Measurements from ENCODE around the gene PKIG.
"Not testable (repeated sequence)": the region's sequence is repeated elsewhere in the genome, so short reads cannot be mapped to it uniquely, and the experiment has no call there.

The PKIG gene

DNA sequence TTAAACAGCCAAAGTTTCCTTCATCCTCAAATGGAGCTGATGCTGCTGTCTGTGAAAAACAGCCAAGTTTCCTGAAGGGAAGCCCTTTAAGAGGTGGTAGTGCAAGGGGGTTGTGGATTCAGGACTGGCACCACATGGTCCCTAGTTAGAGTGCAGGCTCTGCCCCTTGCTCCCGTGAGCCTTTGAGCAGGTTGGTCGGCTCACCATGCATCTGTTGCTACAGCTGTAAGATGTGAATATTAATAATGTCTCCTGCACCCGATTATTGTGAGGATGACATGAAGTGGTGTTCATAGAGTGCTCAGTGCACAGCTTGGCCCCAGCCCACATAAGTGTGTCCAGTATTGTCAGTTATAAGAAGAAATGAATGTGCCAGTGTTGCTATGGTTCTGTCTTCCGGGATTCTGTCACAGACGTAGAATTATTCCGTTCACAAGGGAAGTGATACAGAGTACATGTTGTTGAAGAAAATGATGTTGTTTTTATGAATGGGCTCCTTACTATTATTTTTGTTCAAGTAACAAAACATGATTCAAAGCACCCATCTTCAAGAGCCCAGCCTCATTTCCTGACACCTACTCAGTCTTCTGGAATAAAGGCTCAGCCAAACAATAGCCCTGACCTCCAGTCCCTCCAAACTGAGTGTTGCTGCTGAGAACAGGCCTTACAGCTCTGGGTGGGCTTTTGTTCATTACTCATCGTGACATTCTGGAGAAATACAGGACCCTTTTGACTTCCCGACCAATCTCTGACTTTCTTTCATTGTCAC is 2.9 kb upstream of the PKIG start:
- Mint-ChIP-seq H3K9me3 (no peaks in the 10 kb centered on the region), H3K4me3 (no peak overlapping the region), H3K36me3 (ENCODE audit: low read depth) (no peaks in the 10 kb centered on the region), H3K27ac (no peak overlapping the region), H3K4me1 (ENCODE audit: low read depth) (peaks cover 29% of the 10 kb centered on the region), H3K27me3 (no peaks in the 10 kb centered on the region)
- intact Hi-C loops (cut with micrococcal nuclease), result no loop called here

DNA sequence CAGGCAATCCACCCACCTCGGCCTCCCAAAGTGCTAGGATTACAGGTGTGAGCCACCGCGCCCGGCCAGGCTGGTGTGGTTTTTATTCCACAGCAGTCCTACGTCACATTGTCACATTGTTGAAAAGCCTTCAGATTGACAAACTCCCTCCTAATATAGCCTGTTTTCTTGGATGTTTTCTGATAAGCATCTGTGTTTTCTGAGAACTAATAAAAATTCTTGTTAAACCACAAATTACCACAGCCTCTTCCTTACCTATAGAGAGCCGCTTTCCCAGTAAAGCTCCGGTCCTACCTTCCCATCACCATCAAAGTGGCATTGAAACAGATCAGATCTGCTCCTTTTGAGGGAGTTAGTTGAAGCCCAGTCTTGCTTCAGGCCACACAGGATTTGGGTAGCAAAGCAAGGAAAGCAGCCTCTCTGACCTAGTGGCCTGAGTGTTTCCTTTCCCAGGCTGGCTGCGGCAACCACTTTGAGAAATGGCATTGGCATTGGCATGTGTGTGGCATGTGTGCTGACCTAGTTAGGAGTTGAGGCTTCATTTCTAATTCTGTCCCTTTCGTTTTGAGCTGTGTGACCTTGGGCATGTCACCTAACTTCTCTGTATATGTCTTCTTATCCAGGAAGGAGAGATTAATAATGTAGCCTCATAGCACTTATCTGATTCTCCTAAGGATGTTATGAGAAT is 1.7 kb upstream of the PKIG start:
- intact Hi-C loops (cut with micrococcal nuclease), result no loop called here
- H3K4me1 Mint-ChIP-seq (ENCODE audit: low read depth), result peaks cover 26% of the 10 kb centered on the region
- H3K27me3 Mint-ChIP-seq, result no peaks in the 10 kb centered on the region
- no peaks in the 10 kb centered on the region for H3K36me3 Mint-ChIP-seq (ENCODE audit: low read depth)
- no peaks in the 10 kb centered on the region for H3K9me3 Mint-ChIP-seq
- H3K4me3 Mint-ChIP-seq, result no peak overlapping the region
- H3K27ac Mint-ChIP-seq, result no peak overlapping the region

- no peaks in the 10 kb centered on the region for H3K27me3 Mint-ChIP-seq
- no peaks in the 10 kb centered on the region for H3K9me3 Mint-ChIP-seq
- no peak overlapping the region for H3K27ac Mint-ChIP-seq
- peaks cover 18% of the 10 kb centered on the region for H3K4me1 Mint-ChIP-seq (ENCODE audit: low read depth)
- intact Hi-C loops (cut with micrococcal nuclease), result no loop called here
- no peak overlapping the region for H3K4me3 Mint-ChIP-seq
- H3K36me3 Mint-ChIP-seq (ENCODE audit: low read depth), result no peaks in the 10 kb centered on the region
Measured at GRCh38 chr20:44581515-44581914, 864 bp upstream of the PKIG start.

DNA sequence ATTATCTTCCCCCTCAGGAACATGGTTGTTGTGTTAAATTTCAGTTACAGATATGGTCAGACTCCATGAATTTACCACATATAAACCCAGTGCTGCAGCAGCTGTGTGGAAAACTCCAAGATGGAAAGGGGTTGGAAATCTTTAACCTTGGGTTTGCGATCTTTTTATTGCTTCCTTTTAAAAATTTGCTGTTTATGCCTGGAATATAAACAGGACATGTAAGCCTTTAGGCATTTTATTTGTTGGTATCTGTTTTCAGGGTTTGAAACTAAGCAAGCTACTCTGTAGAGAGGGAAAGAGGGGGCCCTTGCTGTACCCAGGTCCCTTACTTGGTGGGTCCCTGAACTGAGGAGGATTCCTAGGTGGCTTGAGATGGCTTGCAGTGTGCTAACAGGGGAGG is 778 bp downstream of the PKIG start:
- no peaks in the 10 kb centered on the region for H3K27me3 Mint-ChIP-seq
- no peak overlapping the region for H3K4me3 Mint-ChIP-seq
- no peaks in the 10 kb centered on the region for H3K36me3 Mint-ChIP-seq (ENCODE audit: low read depth)
- H3K9me3 Mint-ChIP-seq, result no peaks in the 10 kb centered on the region
- no peak overlapping the region for H3K27ac Mint-ChIP-seq
- intact Hi-C loops (cut with micrococcal nuclease), result no loop called here
- peaks cover 21% of the 10 kb centered on the region for H3K4me1 Mint-ChIP-seq (ENCODE audit: low read depth)

- no peaks in the 10 kb centered on the region for H3K36me3 Mint-ChIP-seq (ENCODE audit: low read depth)
- H3K4me1 Mint-ChIP-seq (ENCODE audit: low read depth), result peaks cover 21% of the 10 kb centered on the region
- no peaks in the 10 kb centered on the region for H3K27me3 Mint-ChIP-seq
- no peaks in the 10 kb centered on the region for H3K9me3 Mint-ChIP-seq
- H3K27ac Mint-ChIP-seq, result no peak overlapping the region
- intact Hi-C loops (cut with micrococcal nuclease), result no loop called here
- no peak overlapping the region for H3K4me3 Mint-ChIP-seq
Measured at GRCh38 chr20:44584162-44584561, 1.8 kb downstream of the PKIG start.

- Mint-ChIP-seq H3K27me3 (no peaks in the 10 kb centered on the region), H3K4me1 (ENCODE audit: low read depth) (peaks cover 21% of the 10 kb centered on the region), H3K4me3 (no peak overlapping the region), H3K9me3 (no peaks in the 10 kb centered on the region), H3K36me3 (ENCODE audit: low read depth) (no peaks in the 10 kb centered on the region), H3K27ac (no peak overlapping the region)
- intact Hi-C loops (cut with micrococcal nuclease), result no loop called here
Measured at GRCh38 chr20:44585057-44585963, 2.9 kb downstream of the PKIG start.

DNA sequence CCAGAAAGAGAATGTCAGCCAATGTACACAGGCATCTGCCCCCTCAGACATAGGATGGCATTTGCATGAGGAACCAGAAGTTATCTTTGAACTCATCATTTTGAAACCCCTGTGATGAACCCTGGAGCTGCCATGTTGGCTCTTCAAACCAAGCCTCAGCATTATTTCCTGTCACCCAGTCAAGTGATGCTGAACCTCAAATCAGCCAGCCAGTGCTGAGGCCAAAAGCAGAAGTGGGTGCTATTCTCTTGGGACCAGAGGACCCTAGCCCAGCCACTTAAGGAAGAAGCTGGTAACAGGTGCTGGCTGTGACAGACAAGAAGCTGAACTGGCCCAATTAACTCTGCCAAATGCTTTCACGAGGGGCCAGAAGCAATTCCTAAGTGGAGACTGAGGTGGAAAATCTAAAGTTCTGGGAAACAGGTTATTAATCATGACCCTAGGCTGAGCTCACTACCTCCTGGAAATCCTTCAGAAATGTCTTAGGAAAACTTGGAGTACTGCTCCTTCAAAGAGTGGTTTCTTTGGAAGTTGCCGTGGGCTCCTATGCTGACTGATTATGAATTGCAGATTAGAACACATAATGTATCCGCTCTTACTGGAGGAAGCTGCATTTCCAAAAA is 4.0 kb downstream of the PKIG start:
- no peak overlapping the region for H3K27ac Mint-ChIP-seq
- H3K4me1 Mint-ChIP-seq (ENCODE audit: low read depth), result peaks cover 27% of the 10 kb centered on the region
- no peaks in the 10 kb centered on the region for H3K9me3 Mint-ChIP-seq
- no peak overlapping the region for H3K4me3 Mint-ChIP-seq
- intact Hi-C loops (cut with micrococcal nuclease), result no loop called here
- no peaks in the 10 kb centered on the region for H3K27me3 Mint-ChIP-seq
- H3K36me3 Mint-ChIP-seq (ENCODE audit: low read depth), result no peaks in the 10 kb centered on the region

GRCh38 chr20:44587035-44587980 is 4.9 kb downstream of the PKIG start:
- intact Hi-C loops (cut with micrococcal nuclease), result no loop called here
- Mint-ChIP-seq H3K27ac (no peak overlapping the region), H3K9me3 (no peaks in the 10 kb centered on the region), H3K36me3 (ENCODE audit: low read depth) (no peaks in the 10 kb centered on the region), H3K4me1 (ENCODE audit: low read depth) (peaks cover 18% of the 10 kb centered on the region), H3K27me3 (no peaks in the 10 kb centered on the region), H3K4me3 (no peak overlapping the region)

GRCh38 chr20:44588321-44588720 is 5.9 kb downstream of the PKIG start:
- H3K9me3 Mint-ChIP-seq; H3K36me3 Mint-ChIP-seq (ENCODE audit: low read depth); H3K4me3 Mint-ChIP-seq; H3K27me3 Mint-ChIP-seq; H3K27ac Mint-ChIP-seq; intact Hi-C loops (cut with micrococcal nuclease): not testable (repeated sequence)
- H3K4me1 Mint-ChIP-seq (ENCODE audit: low read depth), result peaks cover 18% of the 10 kb centered on the region

DNA sequence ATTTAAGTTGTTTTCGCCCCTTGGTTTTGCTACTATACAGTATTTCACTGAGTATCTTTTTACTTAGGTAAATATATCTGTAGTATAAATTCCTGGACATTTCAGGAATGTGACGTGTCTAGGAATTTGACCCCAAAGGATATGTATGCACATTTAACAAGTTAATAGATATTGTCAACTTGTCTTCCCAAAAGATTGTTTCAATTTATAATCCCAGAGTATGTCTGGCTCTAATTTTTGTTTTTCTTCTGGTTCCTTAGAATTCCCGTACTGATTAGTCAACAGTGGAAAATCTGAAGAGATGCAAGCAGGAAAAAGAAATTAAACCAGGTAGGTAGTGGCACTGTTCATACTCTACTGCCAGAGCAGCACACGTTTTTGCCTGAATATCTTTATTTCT is 7.2 kb downstream of the PKIG start:
- Mint-ChIP-seq H3K4me3 (no peak overlapping the region), H3K36me3 (ENCODE audit: low read depth) (no peaks in the 10 kb centered on the region), H3K4me1 (ENCODE audit: low read depth) (peaks cover 29% of the 10 kb centered on the region), H3K9me3 (no peaks in the 10 kb centered on the region), H3K27ac (no peak overlapping the region), H3K27me3 (no peaks in the 10 kb centered on the region)
- intact Hi-C loops (cut with micrococcal nuclease), result no loop called here

DNA sequence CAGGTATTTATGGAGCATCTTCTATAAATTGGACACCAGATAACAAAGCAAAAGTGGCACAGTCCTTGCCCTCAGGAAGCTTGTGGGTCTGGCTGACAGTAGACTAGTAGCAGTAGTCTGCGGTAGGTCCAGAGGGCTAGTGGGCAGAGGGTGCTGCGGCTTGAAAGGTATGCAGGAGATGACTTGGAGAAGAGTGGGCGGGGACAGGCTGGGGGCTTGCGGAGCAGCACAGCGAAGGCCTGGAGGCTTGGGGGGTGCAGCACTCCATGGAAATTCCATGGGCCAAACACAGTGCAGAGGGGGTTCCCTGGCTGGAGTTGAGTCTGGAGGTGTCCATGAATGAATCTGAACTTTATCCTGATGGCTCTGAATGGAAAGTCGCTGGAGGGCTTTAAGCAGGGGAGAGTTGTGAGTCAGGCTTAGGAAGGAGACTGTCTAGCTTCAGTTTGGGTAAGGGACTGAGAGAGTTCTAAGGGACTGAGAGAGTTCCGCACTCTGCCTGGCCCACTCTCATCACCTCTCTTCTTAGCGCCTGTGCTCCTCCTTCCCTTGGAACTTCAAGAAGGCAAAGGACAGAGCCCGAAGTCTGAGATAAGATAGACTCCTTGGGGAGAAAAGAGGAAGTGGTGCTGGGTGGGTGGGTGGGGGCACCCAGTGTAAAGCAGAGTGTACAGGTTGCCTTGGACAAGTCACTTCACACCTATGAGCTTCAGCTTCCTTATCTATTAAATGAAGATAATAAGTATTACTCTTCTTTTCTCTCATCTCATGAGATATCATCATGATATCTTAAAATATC is 8.8 kb downstream of the PKIG start:
- no peaks in the 10 kb centered on the region for H3K27me3 Mint-ChIP-seq
- intact Hi-C loops (cut with micrococcal nuclease), result loop anchor here (10.0 kb wide), 1 partner anchor 56 kb away; no protein-coding TSS in a partner anchor

DNA sequence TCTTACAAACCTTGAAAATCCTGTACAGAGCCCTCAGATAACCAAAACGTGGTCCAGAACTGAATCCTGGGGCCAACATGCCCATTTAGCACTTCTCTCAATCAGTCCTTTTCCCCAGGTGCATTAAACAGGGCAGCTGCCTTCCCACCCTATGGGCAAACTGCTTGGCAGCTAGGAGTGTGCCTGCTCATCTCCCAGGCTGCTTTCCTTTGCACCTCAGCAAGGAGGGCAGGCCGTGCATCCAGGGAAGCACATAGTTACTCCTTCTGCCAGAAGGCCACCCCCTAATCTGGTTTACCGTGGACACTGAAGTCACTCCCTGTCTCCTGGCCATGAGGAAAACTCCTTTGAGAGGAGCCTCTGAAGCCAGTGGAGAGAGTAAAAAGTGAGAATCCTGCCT is 10.0 kb downstream of the PKIG start:
- H3K27me3 Mint-ChIP-seq, result no peaks in the 10 kb centered on the region
- no peaks in the 10 kb centered on the region for H3K36me3 Mint-ChIP-seq (ENCODE audit: low read depth)
- H3K9me3 Mint-ChIP-seq, result no peaks in the 10 kb centered on the region
- H3K4me3 Mint-ChIP-seq, result no peak overlapping the region
- intact Hi-C loops (cut with micrococcal nuclease), result loop anchor here (10.0 kb wide), 1 partner anchor 58 kb away; no protein-coding TSS in a partner anchor
- H3K27ac Mint-ChIP-seq, result no peak overlapping the region
- H3K4me1 Mint-ChIP-seq (ENCODE audit: low read depth), result peaks cover 43% of the 10 kb centered on the region

More for the DNA sequence above, 8.8 kb downstream of the PKIG start:
- Mint-ChIP-seq H3K4me3 (no peak overlapping the region), H3K9me3 (no peaks in the 10 kb centered on the region), H3K4me1 (ENCODE audit: low read depth) (peaks cover 39% of the 10 kb centered on the region), H3K27ac (no peak overlapping the region), H3K36me3 (ENCODE audit: low read depth) (no peaks in the 10 kb centered on the region)

All from dendritic cell treated with granulocyte-macrophage colony-stimulating factor and Interleukin-4, amounts not matched to agents 40 ng/mL and 50 ng/mL, for 4 days (primary cell).